ENCODE data around the gene MVD. TPM values are rescaled to one million over a fixed set of nuclear protein-coding genes. Genes with fewer than 3 reads are reported as not detected.

Gene MVD, protein sequence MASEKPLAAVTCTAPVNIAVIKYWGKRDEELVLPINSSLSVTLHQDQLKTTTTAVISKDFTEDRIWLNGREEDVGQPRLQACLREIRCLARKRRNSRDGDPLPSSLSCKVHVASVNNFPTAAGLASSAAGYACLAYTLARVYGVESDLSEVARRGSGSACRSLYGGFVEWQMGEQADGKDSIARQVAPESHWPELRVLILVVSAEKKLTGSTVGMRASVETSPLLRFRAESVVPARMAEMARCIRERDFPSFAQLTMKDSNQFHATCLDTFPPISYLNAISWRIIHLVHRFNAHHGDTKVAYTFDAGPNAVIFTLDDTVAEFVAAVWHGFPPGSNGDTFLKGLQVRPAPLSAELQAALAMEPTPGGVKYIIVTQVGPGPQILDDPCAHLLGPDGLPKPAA
- 100 to 1,000 TPM; 111 to 114 TPM for total RNA-seq

DNA sequence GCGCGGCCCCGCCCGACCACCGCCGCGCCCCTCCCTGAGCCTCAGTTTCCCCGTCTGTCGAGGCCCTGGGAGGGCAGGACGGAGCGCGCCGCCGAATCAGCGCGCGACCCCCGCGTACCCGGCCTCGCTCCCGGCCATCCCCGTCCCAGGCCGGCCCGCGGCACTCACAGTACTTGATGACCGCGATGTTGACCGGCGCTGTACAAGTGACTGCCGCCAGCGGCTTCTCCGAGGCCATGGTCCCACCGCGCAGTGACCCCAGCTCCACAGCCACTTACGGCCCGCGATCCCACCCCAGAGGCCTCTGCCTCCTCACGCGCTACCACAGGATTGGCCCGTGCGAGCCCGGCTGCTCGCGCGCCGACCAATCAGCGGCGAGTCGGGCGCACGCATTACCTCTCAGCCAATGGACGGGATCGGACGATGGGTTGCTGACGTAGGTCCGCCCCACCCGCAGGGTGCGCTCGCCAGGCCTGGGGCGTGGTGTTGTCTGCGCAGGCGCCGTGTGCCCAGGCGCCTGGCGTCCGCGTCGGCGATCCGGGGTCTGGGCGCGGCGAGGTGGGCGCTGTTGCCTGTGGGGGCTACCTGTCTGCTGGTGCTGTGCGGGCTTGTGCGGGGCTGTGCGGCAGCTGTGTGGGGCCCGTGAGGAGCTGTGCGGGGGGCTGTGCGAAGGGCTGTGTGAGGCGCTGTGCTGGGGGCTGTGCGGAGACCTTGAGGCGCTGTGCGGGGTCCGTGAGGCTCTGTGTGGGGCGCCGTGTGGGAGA is at the start of gene MVD:
Gene MVD, minus strand, starts transcription at position 249 of the 764 bp plus-strand sequence. Its CDS starts 11 bp downstream, at position 238.

DNA sequence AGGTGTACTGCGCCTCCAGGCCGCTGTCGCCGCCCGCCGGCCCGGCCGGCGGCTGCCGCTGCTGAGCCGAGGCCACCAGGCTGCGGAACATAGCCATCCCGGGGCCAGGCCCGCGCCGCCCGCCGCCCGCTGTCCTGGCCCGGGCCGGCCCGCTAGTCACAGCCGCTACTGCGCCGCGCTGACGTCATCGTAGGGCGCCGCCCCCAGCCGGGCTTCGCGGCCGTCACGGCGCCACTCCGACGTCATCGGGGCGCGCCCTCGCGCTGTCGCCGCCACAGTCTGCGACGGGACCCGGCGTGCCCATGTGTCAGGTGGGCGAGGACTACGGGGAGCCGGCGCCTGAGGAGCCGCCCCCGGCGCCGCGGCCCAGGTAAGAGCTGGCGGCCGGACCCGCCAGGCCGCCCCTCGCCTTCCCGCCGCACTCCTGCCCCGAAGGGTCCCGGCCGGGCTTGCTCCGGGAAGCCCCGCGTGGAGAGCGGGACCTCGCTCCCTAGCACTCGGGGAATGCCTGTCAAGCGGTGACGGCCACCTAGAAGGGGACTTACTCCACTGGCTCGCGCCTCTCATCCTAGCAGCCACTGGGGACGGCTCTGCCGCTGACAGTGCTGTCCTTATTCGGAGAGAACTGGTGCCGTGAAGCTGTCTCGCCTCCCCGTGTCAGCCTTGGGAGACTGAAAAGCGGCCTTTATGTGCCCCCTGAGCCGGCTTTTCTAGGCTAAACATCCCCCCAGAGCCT is 43.5 kb upstream of the MVD start, which contains the start of the genes CTU2 and RNF166:
Gene CTU2, plus strand, starts transcription at position 275 of the 736 bp plus-strand sequence. Its CDS starts 28 bp downstream, at position 303.
Gene RNF166, minus strand, starts transcription at position 180 of the 736 bp plus-strand sequence. Its CDS starts 83 bp downstream, at position 97.

DNA sequence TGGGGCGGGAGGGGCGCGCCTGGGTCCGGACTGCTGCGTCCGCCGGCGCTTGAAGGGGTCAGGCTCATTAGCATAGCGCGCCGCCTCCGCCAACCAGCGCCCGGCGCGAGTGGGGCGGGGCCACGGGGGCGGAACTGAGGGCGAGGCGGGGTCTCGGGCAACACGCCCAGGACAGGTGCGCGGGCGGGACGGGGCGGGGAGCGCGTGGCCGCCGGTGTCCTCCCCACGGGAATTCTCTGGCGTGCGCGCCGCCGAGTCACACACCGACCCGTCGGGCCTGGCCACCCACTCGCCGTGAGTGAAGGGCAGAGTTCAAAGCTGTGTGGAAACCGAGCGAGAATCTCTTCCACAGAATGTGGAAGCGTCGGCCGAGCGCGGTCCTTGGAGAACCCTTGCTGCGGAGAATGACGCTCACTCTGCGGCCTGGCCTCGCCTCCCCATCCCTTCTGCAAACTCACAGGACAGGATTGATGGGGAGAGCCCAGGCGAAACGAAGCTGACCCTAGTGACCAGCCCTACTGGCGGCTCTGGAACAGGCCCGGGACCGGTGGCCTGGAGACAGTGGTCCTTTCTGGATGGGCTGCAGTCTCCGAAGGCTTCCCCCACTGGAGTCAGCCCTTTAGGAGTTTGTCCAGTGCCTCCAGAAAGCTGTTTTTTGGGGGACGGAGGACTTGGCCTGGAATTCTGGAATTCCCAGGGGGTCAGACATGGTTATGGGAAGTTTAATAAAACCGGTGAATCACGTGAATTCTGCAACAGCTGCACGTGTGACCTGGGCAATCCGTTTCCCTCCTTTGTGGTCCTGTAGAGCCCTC is 23.8 kb upstream of the MVD start, which contains the start of gene SNAI3:
Gene SNAI3, minus strand, starts transcription at position 69 of the 815 bp plus-strand sequence. CDS start 101 bp downstream, outside the sequence.

DNA sequence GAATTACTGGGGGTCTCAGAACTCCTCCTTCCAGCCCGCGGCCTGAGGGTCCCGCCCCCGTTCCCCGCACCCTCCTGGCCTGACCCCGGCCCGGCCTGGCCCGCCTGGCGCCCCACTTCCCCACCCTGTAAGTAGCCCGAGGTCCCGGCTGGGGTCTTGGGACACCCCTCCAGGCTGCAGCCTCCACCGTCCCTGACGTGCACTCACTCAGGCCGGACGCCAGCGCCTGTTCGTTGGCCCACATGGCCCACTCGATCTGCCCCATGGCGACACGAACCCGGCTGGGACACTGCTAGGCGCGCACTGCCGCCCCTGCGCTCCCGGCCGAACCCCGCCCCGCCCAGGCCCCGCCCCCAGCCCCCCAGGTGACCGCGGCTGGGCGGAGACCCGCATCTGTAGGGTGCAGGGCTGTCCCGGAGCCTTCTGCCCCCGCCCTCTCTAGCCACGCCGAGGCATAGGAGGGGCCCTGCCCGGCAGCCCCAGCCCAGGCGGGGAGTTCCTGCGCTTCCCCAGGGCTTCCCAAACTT is 12.1 kb downstream of the MVD start, which contains the start of gene CYBA:
Gene CYBA, minus strand, starts transcription at position 305 of the 527 bp plus-strand sequence. Its CDS starts 40 bp downstream, at position 265.

DNA sequence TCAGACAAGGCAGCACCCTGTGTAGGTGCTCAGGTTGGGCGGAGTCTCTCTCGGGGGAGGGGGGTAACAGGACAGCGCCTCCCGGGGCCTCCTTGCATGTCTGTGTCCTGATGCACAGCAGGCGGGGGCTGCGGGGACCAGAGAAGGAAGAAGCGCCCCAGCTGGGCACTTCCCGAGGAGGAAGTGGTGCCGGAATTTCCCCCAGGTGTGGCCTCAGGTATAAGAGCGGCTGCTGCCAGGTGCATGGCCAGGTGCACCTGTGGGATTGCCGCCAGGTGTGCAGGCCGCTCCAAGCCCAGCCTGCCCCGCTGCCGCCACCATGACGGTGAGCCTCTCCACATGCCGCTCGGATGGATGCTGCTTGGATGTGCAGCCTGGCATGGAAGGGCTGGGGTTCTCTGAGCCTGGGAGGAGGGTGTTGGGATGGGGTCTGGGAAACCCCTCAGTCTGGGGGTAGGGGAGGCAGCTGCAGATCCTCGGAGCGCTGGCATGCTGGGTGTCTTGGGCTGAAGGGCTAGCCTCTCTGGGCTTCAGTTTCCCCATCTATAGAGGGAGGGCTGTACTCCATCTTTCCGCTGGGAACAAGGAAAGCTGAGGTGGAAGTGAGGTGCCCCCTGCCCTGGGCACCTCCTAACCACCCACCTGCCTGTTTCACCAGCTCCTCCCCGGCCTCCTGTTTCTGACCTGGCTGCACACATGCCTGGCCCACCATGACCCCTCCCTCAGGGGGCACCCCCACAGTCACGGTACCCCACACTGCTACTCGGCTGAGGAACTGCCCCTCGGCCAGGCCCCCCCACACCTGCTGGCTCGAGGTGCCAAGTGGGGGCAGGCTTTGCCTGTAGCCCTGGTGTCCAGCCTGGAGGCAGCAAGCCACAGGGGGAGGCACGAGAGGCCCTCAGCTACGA is 24.3 kb downstream of the MVD start, which contains the start of gene IL17C:
Gene IL17C, plus strand, starts transcription at position 250 of the 908 bp plus-strand sequence. Its CDS starts 70 bp downstream, at position 320.

Other genes starting within 250 kb of the MVD start
- gene ZFPM1, start 209.8 kb downstream of the MVD start, total RNA-seq: 10 to 100 TPM; 11.0 to 12.8 TPM
- gene ZC3H18, start 92.7 kb downstream of the MVD start, total RNA-seq: 10 to 100 TPM; 71.7 to 74.8 TPM
- under 1 TPM in 1 of 2 experiments, not detected in 1; 0.25 TPM for gene IL17C, start 24.5 kb downstream of the MVD start, total RNA-seq
- gene CYBA, start 12.0 kb downstream of the MVD start, total RNA-seq: 100 to 1,000 TPM; 543 to 556 TPM
- 10 to 100 TPM; 24.8 to 24.9 TPM for gene SNAI3, start 23.4 kb upstream of the MVD start, total RNA-seq
- gene RNF166, start 43.3 kb upstream of the MVD start, total RNA-seq: 100 to 1,000 TPM; 182 to 187 TPM
- 10 to 100 TPM; 20.4 to 23.7 TPM for gene CTU2, start 43.4 kb upstream of the MVD start, total RNA-seq
- gene PIEZO1, start 122.1 kb upstream of the MVD start, total RNA-seq: 100 to 1,000 TPM; 270 to 271 TPM
- 100 to 1,000 TPM; 104 to 107 TPM for gene CDT1, start 140.7 kb upstream of the MVD start, total RNA-seq
- 100 to 1,000 TPM; 176 TPM for gene APRT, start 148.8 kb upstream of the MVD start, total RNA-seq
- 10 to 100 TPM; 45.6 to 50.2 TPM for gene GALNS, start 193.9 kb upstream of the MVD start, total RNA-seq
- gene TRAPPC2L, start 194.0 kb upstream of the MVD start, total RNA-seq: 10 to 100 TPM; 56.6 to 57.7 TPM
- gene PABPN1L, start 203.6 kb upstream of the MVD start, total RNA-seq: not detected

All from activated naive CD4-positive, alpha-beta T cell treated with anti-CD3 and anti-CD28 coated beads, Interleukin-2, amount 10 ng/mL, durations not matched to agents 5 hours and 36 hours (primary cell).